ENCODE results near the gene HIC1.

HIC1 gene

GRCh38 chr17:2106308-2106955 lies 51.5 kb downstream of the HIC1 start:
- DNase-seq: no peak

GRCh38 chr17:2107050-2107449 lies 52.1 kb downstream of the HIC1 start:
- no peak for DNase-seq

- DNase-seq: no peak
These were observed 52.6 kb downstream of the HIC1 start for GRCh38 chr17:2107506-2107905.

DNA sequence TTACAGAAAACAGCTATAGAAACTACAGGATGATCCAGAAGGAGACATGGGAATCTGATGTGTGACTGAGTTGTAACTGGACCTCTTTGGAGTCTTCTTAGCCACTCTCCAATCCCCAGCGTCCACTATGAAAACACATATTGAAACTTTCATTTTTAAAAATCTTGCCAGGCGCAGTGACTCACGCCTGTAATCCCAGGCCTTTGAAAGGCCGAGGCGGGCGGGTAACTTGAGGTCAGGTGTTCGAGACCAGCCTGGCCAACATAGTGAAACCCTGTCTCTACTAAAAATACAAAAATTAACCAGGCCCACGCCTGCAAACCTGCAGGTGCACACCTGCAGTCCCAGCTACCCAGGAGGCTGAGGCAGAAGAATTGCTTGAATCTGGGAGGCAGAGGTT lies 53.3 kb downstream of the HIC1 start:
- DNase-seq: no peak

GRCh38 chr17:2110436-2110835 lies 55.5 kb downstream of the HIC1 start:
- DNase-seq: no peak

DNA sequence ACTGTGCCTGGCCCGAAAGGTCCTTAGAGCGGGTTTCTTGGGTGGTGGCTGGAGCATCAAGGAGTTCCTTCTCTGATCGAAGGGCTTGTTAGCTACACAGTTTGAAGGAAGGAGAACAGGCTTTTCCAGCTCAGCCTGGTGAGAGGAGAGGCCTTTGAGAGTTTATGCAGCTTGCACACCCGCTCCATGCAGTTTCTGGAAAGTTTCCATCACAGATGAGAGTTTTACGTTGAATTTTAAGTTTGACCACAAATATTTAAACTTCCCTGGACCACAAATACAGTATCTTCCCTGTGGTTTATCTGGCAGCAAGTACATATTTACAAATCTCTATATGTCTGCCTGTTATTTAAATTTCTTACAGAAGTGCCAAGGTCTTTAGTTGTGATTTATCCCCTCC lies 56.8 kb downstream of the HIC1 start:
- DNase-seq: no peak

Data from stimulated activated CD4-positive, alpha-beta T cell treated with anti-CD3 and anti-CD28 coated beads, Interleukin-2, amount 100 ng/mL, for 48 hours (primary cell).